WTC11 (cell line): ENCODE measurements around the gene VN1R2. TPM values are rescaled to one million over a fixed set of nuclear protein-coding genes. Genes with fewer than 3 reads are reported as not detected.

Experiments used
- ATAC-seq: fragments of 200-7000 bp; cut with Tn5 transposase; 2 replicates; pipeline ENCODE4 v1.10.0; 2021; ENCODE audit warnings: mild to moderate bottlenecking, moderate library complexity
- CTCF ChIA-PET: fragments of 300-600 bp; sonication (Branson Sonifier 250); formaldehyde crosslinking; loops from one replicate; lab custom pipeline; 2021; ENCODE audit warnings: antibody characterized with exemption; lab: Charles Lee
- POLR2A ChIA-PET: fragments of 350-600 bp; sonication (Branson Sonifier 250); formaldehyde crosslinking; loops from one replicate; lab custom pipeline; 2021; ENCODE audit warnings: antibody characterized with exemption; lab: Charles Lee
- DNase-seq: peaks from one replicate; pipeline ENCODE4 v3.0.0; 2021; ENCODE audit warnings: low spot score
- H3K27ac Mint-ChIP-seq: 2 replicates; pipeline ENCODE4 v1.8.0; 2021; ENCODE audit warnings: mixed read lengths
- H3K27me3 Mint-ChIP-seq: 2 replicates; pipeline ENCODE4 v1.8.0; 2021; ENCODE audit warnings: low read depth, mild to moderate bottlenecking, moderate library complexity, mixed read lengths
- H3K36me3 Mint-ChIP-seq: 2 replicates; pipeline ENCODE4 v1.8.0; 2021; ENCODE audit warnings: mixed read lengths
- H3K4me1 Mint-ChIP-seq: 2 replicates; pipeline ENCODE4 v1.8.0; 2022; ENCODE audit warnings: mixed read lengths
- H3K4me3 Mint-ChIP-seq: 2 replicates; pipeline ENCODE4 v1.8.0; 2021; ENCODE audit warnings: mild to moderate bottlenecking, moderate library complexity, mixed read lengths
- H3K9me3 Mint-ChIP-seq: 2 replicates; pipeline ENCODE4 v1.8.0; 2021; ENCODE audit warnings: mixed read lengths
- ATF1 ChIP-seq: sonication (generic); formaldehyde crosslinking; IDR thresholded peaks from 2 replicates; pipeline ENCODE4 v1.8.1; 2023; ENCODE audit warnings: mild to moderate bottlenecking, moderate library complexity, missing genetic modification reagents
- CREB1 ChIP-seq: sonication (generic); formaldehyde crosslinking; IDR thresholded peaks from 2 replicates; pipeline ENCODE4 v1.8.0; 2023; ENCODE audit warnings: mild to moderate bottlenecking, missing genetic modification reagents
- FOXJ3 ChIP-seq: sonication (generic); formaldehyde crosslinking; IDR thresholded peaks from 2 replicates; pipeline ENCODE4 v1.9.0; 2021; ENCODE audit warnings: missing genetic modification reagents, mild to moderate bottlenecking, borderline replicate concordance
- JAZF1 ChIP-seq: fragments of 250-450 bp; sonication (Bioruptor Pico); IDR thresholded peaks from 2 replicates; pipeline ENCODE4 v1.9.0; 2021; ENCODE audit warnings: moderate library complexity, mild to moderate bottlenecking, inconsistent platforms
- KAT7 ChIP-seq: sonication (generic); formaldehyde crosslinking; IDR thresholded peaks from 2 replicates; pipeline ENCODE4 v1.8.1; 2023; ENCODE audit warnings: missing genetic modification reagents, mild to moderate bottlenecking, borderline replicate concordance
- MXD4 ChIP-seq: fragments of 250-450 bp; sonication (Bioruptor Pico); IDR thresholded peaks from 2 replicates; pipeline ENCODE4 v1.8.0; 2021; ENCODE audit warnings: mild to moderate bottlenecking, moderate library complexity, borderline replicate concordance
- NFYB ChIP-seq: sonication (generic); formaldehyde crosslinking; conservative IDR thresholded peaks from 2 replicates; pipeline ENCODE4 v1.8.0; 2022; ENCODE audit warnings: low read depth, missing genetic modification reagents
- RORB ChIP-seq: fragments of 250-450 bp; sonication (Bioruptor Pico); IDR thresholded peaks from 2 replicates; pipeline ENCODE4 v1.9.0; 2021; ENCODE audit warnings: mild to moderate bottlenecking
- TCF7 ChIP-seq: sonication (generic); formaldehyde crosslinking; IDR thresholded peaks from 2 replicates; pipeline ENCODE4 v1.8.0; 2022; ENCODE audit warnings: mild to moderate bottlenecking, low read depth, missing genetic modification reagents, moderate library complexity
- ZBTB21 ChIP-seq: sonication (generic); formaldehyde crosslinking; IDR thresholded peaks from 2 replicates; pipeline ENCODE4 v1.8.1; 2023; ENCODE audit warnings: mild to moderate bottlenecking, missing genetic modification reagents, borderline replicate concordance
- total RNA-seq: library from RNA; stranded (reverse); gene quantifications from 3 replicates; pipeline ENCODE4 v1.2.3, GENCODE V29; 2021
- TF ChIP-seq, protein P1 (sequence below): fragments of 250-450 bp; sonication (Bioruptor Pico); IDR thresholded peaks from 2 replicates; pipeline ENCODE4 v1.9.0; 2021; ENCODE audit warnings: moderate library complexity, mild to moderate bottlenecking, inconsistent platforms, borderline replicate concordance
- TF ChIP-seq, protein P2 (sequence below): sonication (generic); formaldehyde crosslinking; IDR thresholded peaks from 2 replicates; pipeline ENCODE4 v1.8.0; 2022; ENCODE audit warnings: mild to moderate bottlenecking, missing genetic modification reagents
- TF ChIP-seq, protein P3 (sequence below): sonication (generic); formaldehyde crosslinking; IDR thresholded peaks from 2 replicates; pipeline ENCODE4 v1.8.0; 2023; ENCODE audit warnings: missing genetic modification reagents
- TF ChIP-seq, protein P4 (sequence below): fragments of 200-600 bp; IDR thresholded peaks from 2 replicates; pipeline ENCODE4 v1.8.0; 2022; ENCODE audit warnings: antibody characterized with exemption
- TF ChIP-seq, protein P5 (sequence below): sonication (generic); formaldehyde crosslinking; IDR thresholded peaks from 2 replicates; pipeline ENCODE4 v1.8.0; 2023; ENCODE audit warnings: missing genetic modification reagents, mild to moderate bottlenecking, borderline replicate concordance
- TF ChIP-seq, protein P6 (sequence below): sonication (generic); formaldehyde crosslinking; IDR thresholded peaks from 2 replicates; pipeline ENCODE4 v1.8.1; 2023; ENCODE audit warnings: mild to moderate bottlenecking, missing genetic modification reagents, borderline replicate concordance

Gene VN1R2
- total RNA-seq, 1 experiment from 2014 or later: not detected

DNA sequence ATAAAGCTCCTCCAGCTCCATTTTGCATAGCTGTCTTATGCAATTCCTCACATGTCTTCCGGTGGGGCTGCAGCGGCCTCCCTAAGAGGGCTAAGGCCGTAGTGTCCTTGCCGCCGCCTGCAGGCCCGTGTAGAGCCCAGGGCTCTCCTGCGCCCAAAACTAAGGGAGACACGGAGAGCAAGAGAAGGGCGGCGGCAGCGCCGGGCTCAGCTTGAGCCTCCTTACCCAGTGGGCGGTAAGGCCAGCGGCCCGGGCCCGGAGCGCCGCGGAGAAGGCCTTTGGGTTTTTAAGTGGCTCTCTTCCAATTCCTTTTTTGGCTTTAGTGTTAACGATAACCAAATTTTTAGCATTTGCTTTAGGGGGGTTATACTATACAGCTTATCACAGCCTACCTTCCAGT, 33.5 kb upstream of the VN1R2 start:
- Mint-ChIP-seq H3K36me3 (peaks cover 54% of the 10 kb centered on the region), H3K27me3 (peaks cover 7% of the 10 kb centered on the region), H3K4me1 (no peaks in the 10 kb centered on the region), H3K27ac (no peak overlapping the region), H3K4me3 (no peak overlapping the region), H3K9me3 (peaks cover 66% of the 10 kb centered on the region)
- TF ChIP-seq JAZF1 (CRISPR knock-in tag): no peak
- no peak for TF ChIP-seq RORB (CRISPR knock-in tag)
- no peak for TF ChIP-seq TCF7 (CRISPR knock-in tag)
- TF ChIP-seq, protein P1, sequence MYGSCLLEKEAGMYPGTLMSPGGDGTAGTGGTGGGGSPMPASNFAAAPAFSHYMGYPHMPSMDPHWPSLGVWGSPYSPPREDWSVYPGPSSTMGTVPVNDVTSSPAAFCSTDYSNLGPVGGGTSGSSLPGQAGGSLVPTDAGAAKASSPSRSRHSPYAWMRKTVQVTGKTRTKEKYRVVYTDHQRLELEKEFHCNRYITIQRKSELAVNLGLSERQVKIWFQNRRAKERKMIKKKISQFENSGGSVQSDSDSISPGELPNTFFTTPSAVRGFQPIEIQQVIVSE (CRISPR knock-in tag): no peak
- TF ChIP-seq KAT7 (CRISPR knock-in tag): no peak
- TF ChIP-seq ATF1 (CRISPR knock-in tag): no peak
- POLR2A ChIA-PET: no interaction called here
- CTCF ChIA-PET: interaction anchor here (1.0 kb wide), 1 partner anchor 130 kb away, joined by 3 read pairs; no protein-coding TSS in a partner anchor
- no peak for DNase-seq
- ATAC-seq: no peak

DNA sequence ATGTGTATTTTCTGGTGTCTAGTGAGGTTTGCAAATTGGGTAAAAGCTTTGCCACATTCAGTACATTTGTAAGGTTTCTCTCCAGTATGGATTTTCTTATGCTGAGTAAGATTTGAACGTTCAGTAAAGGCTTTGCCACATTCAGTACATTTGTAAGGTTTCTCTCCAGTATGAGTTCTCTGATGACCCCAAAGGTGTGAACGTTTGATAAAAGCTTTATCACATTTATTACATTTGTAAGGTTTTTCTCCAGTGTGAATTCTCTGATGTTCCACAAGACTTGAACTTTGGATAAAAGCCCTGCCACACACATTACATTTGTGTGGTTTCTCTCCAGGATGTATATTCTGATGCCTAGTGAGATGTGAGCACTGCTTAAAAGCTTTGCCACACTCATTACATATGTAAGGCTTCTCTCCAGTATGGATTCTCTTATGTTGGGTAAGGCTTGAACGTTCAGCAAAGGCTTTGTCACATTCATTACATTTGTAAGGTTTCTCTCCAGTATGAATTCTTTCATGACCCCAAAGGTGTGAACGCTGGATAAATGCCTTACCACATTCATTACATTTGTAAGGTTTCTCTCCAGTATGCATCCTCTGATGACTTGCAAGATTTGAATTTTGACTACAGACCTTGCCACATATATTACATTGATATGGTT, 20.8 kb upstream of the VN1R2 start:
- CTCF ChIA-PET: no interaction called here
- H3K27me3 Mint-ChIP-seq: no peaks in the 10 kb centered on the region; the same call in 1 of the 2 replicates
- DNase-seq (no peak), ATAC-seq (no peak)
- peaks cover 90% of the 10 kb centered on the region for H3K9me3 Mint-ChIP-seq
- H3K4me3 Mint-ChIP-seq: no peak overlapping the region
- peaks cover 91% of the 10 kb centered on the region for H3K36me3 Mint-ChIP-seq
- no peak for TF ChIP-seq ATF1 (CRISPR knock-in tag)
- TF ChIP-seq, protein P2, sequence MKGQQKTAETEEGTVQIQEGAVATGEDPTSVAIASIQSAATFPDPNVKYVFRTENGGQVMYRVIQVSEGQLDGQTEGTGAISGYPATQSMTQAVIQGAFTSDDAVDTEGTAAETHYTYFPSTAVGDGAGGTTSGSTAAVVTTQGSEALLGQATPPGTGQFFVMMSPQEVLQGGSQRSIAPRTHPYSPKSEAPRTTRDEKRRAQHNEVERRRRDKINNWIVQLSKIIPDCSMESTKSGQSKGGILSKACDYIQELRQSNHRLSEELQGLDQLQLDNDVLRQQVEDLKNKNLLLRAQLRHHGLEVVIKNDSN (CRISPR knock-in tag): no peak
- TF ChIP-seq, protein P3, sequence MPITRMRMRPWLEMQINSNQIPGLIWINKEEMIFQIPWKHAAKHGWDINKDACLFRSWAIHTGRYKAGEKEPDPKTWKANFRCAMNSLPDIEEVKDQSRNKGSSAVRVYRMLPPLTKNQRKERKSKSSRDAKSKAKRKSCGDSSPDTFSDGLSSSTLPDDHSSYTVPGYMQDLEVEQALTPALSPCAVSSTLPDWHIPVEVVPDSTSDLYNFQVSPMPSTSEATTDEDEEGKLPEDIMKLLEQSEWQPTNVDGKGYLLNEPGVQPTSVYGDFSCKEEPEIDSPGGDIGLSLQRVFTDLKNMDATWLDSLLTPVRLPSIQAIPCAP (CRISPR knock-in tag): no peak
- TF ChIP-seq, protein P4, sequence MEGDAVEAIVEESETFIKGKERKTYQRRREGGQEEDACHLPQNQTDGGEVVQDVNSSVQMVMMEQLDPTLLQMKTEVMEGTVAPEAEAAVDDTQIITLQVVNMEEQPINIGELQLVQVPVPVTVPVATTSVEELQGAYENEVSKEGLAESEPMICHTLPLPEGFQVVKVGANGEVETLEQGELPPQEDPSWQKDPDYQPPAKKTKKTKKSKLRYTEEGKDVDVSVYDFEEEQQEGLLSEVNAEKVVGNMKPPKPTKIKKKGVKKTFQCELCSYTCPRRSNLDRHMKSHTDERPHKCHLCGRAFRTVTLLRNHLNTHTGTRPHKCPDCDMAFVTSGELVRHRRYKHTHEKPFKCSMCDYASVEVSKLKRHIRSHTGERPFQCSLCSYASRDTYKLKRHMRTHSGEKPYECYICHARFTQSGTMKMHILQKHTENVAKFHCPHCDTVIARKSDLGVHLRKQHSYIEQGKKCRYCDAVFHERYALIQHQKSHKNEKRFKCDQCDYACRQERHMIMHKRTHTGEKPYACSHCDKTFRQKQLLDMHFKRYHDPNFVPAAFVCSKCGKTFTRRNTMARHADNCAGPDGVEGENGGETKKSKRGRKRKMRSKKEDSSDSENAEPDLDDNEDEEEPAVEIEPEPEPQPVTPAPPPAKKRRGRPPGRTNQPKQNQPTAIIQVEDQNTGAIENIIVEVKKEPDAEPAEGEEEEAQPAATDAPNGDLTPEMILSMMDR: no peak
- TF ChIP-seq ZBTB21 (CRISPR knock-in tag): no peak
- TF ChIP-seq, protein P5, sequence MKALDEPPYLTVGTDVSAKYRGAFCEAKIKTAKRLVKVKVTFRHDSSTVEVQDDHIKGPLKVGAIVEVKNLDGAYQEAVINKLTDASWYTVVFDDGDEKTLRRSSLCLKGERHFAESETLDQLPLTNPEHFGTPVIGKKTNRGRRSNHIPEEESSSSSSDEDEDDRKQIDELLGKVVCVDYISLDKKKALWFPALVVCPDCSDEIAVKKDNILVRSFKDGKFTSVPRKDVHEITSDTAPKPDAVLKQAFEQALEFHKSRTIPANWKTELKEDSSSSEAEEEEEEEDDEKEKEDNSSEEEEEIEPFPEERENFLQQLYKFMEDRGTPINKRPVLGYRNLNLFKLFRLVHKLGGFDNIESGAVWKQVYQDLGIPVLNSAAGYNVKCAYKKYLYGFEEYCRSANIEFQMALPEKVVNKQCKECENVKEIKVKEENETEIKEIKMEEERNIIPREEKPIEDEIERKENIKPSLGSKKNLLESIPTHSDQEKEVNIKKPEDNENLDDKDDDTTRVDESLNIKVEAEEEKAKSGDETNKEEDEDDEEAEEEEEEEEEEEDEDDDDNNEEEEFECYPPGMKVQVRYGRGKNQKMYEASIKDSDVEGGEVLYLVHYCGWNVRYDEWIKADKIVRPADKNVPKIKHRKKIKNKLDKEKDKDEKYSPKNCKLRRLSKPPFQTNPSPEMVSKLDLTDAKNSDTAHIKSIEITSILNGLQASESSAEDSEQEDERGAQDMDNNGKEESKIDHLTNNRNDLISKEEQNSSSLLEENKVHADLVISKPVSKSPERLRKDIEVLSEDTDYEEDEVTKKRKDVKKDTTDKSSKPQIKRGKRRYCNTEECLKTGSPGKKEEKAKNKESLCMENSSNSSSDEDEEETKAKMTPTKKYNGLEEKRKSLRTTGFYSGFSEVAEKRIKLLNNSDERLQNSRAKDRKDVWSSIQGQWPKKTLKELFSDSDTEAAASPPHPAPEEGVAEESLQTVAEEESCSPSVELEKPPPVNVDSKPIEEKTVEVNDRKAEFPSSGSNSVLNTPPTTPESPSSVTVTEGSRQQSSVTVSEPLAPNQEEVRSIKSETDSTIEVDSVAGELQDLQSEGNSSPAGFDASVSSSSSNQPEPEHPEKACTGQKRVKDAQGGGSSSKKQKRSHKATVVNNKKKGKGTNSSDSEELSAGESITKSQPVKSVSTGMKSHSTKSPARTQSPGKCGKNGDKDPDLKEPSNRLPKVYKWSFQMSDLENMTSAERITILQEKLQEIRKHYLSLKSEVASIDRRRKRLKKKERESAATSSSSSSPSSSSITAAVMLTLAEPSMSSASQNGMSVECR (CRISPR knock-in tag): no peak
- TF ChIP-seq MXD4 (CRISPR knock-in tag): no peak
- no peak overlapping the region for H3K27ac Mint-ChIP-seq
- H3K4me1 Mint-ChIP-seq: no peaks in the 10 kb centered on the region
- POLR2A ChIA-PET: no interaction called here

DNA sequence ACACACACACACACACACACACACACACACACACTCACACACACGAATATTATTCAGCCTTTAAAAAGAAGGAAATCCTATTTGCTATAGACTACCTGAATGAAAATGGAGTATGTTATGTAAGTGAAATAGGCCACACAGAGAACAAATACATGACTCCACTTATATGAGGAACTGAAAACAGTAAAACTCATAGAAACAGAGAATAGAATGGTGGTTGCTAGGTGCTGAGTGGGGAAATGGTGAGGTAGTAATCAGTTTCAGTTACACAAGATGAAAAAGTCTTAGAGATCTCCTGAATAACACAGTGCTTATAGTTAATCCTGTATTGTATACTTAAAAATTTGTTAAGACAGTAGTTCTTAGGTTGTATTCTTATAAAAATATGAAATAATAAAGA, 11.6 kb upstream of the VN1R2 start:
- no peak for DNase-seq
- H3K36me3 Mint-ChIP-seq: peaks cover 96% of the 10 kb centered on the region
- no peak overlapping the region for H3K27ac Mint-ChIP-seq
- H3K4me1 Mint-ChIP-seq: no peaks in the 10 kb centered on the region
- CTCF ChIA-PET: no interaction called here
- H3K27me3 Mint-ChIP-seq: no peaks in the 10 kb centered on the region
- POLR2A ChIA-PET: no interaction called here
- H3K4me3 Mint-ChIP-seq: no peak overlapping the region
- ATAC-seq: no peak
- peaks cover 78% of the 10 kb centered on the region for H3K9me3 Mint-ChIP-seq
- TF ChIP-seq CREB1 (CRISPR knock-in tag) (no peak), KAT7 (CRISPR knock-in tag) (no peak), FOXJ3 (no peak), NFYB (CRISPR knock-in tag) (no peak)
- TF ChIP-seq, protein P6, sequence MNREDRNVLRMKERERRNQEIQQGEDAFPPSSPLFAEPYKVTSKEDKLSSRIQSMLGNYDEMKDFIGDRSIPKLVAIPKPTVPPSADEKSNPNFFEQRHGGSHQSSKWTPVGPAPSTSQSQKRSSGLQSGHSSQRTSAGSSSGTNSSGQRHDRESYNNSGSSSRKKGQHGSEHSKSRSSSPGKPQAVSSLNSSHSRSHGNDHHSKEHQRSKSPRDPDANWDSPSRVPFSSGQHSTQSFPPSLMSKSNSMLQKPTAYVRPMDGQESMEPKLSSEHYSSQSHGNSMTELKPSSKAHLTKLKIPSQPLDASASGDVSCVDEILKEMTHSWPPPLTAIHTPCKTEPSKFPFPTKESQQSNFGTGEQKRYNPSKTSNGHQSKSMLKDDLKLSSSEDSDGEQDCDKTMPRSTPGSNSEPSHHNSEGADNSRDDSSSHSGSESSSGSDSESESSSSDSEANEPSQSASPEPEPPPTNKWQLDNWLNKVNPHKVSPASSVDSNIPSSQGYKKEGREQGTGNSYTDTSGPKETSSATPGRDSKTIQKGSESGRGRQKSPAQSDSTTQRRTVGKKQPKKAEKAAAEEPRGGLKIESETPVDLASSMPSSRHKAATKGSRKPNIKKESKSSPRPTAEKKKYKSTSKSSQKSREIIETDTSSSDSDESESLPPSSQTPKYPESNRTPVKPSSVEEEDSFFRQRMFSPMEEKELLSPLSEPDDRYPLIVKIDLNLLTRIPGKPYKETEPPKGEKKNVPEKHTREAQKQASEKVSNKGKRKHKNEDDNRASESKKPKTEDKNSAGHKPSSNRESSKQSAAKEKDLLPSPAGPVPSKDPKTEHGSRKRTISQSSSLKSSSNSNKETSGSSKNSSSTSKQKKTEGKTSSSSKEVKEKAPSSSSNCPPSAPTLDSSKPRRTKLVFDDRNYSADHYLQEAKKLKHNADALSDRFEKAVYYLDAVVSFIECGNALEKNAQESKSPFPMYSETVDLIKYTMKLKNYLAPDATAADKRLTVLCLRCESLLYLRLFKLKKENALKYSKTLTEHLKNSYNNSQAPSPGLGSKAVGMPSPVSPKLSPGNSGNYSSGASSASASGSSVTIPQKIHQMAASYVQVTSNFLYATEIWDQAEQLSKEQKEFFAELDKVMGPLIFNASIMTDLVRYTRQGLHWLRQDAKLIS (CRISPR knock-in tag): no peak
